Fibroblast of skin of left quadriceps (primary cell): ENCODE results near the gene RANBP3.

Source experiments
- DNase-seq, 2 experiments: peaks; one replicate each; pipeline ENCODE4 v3.0.0-alpha.2; 2013; ENCODE audit warnings: low read depth in 2 of 2

Gene RANBP3

DNA sequence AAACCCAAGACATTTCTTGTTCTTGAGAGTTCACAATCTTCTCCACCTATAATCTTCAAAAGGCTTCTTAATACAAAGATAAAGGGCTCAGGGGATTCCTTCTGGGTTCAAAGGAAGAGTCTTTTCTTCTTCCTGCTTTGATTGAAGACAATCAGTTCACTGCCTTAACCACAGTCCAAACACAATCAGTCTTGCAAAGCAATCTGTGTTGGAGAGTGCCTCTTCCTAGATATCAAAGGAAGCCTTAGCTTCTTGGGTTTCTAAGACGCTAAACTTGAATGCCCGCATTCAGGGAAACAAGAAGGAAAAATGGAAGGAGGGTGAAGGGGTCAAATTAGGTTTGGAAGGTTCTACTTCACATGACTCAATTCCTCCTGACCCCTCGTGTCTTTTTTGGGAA is 27.2 kb downstream of the RANBP3 start:
- DNase-seq, result no peak

DNA sequence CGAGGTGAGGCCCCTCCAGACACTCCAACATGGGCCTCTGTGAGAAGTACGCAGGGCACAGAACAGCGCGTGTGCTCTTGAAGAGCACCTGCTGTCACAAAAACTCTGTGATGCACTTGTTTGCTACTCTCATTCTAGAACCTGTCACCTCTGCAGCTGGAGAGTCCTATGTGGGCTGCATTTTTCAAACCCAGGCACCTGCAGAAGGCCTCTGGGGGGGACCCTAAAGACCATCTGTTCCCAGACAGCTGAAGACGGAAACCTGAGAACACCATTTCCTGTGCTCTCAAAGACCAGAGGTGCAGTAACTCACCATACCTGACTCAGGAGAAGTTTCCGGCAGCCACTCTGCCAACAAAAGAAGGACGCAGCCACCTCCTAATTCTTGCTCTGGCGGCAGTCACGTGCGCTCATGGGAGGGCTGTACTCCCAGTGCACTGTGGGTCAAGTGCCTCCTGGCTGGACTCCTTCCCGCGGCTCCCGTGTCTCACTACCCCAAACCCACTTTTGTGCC is 28.1 kb downstream of the RANBP3 start:
- DNase-seq, result no peak

DNA sequence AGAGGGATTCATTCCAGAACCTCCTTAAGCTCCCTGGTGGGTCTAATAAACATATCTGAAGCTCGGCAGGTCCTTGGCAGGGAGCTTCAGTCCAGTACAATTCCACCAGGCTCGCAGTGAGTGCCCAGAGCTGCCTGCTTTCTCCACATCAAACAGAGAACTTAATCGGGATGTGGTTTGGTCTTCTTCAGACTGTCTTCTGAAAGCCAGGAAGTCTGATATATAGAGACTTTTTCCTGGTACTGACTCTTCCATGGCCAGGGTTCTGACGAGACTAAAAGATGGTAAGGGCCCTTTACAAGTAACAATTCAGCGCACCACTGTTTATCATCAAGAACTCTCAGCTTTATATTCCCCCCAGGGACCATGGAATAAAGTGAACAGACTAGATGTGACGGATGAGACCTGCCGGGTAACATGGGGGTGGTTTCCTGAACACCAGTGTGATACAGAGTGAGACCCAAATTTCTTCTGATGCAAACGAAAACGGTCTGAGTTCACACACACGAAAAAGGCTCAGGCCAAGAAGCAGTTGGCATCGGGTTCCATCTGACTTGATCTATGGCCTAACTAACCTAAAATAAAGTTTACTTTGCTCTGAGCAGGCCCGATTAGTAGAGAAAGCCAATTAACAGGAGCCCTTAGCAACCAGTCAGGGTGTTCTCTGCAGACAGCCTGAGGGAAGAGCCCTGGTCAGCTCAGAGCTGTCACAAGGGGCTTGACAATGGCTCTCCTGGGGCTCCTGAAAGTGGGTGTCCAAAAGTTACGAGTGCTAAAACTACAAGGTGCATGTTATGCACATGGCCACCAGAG is 29.0 kb downstream of the RANBP3 start:
- no peak for DNase-seq

DNA sequence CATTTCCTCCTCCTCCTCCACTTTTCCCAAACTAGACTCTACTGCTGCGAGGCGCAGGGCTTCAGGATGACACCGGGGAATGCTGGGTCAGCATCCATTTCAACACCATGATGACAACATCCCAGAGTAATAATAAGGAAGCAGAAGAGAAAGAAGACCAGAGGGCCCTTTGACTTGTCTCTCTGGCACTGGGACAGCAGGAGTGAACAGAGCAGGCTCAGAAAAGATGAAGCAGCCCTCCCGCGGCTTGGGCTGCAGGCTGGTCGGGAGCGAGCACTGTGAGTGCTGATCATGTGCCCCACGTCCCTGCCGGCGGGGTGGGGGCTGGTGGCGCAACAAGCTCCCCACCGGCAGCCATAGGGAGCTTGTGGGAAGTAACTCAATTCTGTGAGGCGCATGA is 30.5 kb downstream of the RANBP3 start:
- DNase-seq, result no peak

DNA sequence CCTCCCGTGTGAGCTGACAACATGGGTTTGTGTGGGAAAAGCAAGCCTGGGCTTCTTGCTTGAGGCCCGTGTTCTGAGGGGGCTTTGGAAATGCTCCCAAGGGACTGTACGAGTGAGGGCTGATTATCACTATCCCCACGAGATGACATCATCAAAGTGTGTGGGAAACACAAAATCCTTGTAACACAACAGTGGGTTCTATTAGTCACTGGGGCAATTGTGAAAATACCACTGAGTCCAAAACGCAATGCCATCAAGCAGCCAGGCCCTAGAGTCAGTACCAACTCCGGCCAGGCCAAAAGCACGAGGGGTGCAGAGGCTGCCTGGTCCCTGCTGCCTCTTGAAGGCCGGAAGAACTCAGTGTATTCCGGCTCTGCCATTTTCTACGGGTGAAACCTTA is 34.3 kb downstream of the RANBP3 start:
- no peak for DNase-seq

DNA sequence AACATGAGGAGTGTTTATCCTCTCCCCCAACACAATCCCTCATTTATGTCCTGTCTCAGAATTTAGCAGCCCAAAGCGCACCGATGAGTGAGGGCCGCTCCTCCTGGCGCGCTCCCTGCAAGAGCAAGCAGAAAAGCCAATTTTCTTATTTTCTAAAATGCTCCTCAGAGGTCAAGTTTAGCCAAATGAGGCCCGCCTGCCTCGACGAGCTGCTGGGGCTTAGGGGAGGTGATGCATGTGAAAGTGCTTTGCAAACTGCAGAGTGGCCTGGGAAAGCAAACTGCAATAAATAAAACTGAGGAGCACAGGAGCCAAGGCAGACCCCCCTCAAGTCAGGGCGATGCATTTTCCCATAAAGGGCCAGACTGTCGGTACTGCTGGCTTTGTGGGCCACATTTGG is 34.9 kb downstream of the RANBP3 start:
- no peak for DNase-seq

DNA sequence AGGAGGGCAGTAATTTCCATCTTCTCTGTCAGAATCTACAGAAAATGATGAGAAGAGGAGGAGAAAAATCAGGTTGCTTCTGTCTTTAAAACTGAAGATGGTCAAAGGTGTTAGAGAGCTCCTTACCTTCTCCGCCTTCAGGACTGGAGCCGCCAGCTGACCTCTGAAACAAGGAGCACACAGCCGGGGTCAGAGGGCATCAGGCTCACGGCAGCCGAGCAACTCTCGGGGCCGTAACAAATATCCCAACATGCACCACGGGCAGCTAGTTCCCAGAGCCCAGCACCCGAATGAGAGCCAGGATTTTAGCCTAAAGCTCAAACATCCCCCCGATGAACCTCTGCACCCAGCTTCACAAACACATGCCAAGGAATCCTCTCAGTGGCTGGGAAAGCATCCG is 36.3 kb downstream of the RANBP3 start:
- no peak for DNase-seq

DNA sequence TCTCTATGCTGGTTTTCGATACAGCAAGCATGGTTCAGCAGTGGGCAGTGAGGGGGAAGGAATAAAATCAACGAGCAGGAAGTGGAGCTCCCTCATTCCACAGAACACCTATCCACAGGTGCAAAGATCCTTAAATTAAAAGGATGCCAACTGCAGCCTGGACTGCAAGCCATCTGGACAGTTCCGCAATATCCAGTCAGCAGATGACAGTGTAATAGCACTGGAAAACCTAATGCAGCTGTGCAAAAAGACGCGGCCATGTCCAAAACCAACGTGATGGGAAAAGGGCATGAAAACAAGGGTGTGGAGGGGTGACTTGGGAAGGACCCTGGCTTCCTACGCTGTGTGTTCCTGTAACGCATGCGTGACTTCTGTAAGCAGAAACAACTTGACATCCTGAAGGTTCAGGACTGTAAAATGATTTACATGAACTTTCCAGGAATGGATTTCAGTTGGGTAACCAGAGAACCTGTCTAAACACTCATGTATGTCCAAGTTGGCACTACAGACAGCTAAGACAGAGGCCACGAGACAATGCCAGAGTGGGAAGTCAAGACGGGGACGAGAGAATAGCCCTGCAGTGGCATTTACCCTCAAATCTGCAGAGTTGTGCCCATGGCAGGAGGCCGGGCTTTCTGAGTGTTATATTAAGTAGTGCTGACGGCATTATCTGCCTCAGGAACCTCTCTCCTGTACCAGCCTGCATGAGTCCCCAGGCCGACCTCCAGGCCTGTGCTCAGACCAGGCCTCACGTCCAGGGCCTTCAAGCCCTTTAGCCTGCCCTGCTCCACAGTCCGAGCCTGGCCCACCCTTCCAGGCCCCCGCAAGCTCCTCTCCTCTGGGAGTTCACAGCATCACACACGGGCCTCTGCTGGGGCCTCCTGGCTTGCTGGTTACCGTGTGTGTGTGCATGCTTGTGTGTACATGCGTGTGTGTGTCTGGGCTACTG is 37.4 kb downstream of the RANBP3 start:
- no peak for DNase-seq

DNA sequence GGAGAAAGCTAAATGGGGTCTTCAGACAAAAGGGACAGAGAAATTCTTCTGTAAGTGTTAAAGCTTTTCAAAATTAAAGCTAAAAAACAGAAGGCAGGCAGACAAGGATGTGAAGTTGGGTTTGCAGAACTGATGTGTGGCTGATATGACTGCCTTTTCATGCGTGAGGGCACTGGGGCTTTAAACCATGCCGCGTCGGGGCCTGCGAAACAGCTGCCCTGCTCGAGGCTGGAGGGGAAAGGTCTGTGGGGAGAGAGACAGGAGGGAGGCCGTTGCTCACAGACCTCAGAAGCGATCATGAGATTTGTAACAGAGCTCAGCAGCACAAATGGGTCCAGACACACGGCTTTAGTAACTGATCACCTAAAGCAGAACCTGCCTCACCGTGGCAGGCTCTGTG is 40.4 kb downstream of the RANBP3 start:
- DNase-seq, result no peak

DNA sequence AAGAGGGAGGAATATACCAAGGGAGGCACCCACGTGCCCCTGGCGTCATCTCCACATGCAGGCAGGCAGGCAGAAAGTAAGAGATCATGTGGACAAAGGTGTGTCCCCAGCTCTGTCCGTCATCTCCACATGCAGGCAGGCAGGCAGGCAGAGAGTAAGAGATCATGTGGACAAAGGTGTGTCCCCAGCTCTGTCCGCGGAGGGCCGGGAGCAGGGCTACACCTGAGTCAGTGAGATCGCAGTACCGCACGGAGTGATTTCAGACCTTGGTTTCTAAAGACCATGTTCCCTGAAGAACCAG is 41.7 kb downstream of the RANBP3 start:
- no peak for DNase-seq

DNA sequence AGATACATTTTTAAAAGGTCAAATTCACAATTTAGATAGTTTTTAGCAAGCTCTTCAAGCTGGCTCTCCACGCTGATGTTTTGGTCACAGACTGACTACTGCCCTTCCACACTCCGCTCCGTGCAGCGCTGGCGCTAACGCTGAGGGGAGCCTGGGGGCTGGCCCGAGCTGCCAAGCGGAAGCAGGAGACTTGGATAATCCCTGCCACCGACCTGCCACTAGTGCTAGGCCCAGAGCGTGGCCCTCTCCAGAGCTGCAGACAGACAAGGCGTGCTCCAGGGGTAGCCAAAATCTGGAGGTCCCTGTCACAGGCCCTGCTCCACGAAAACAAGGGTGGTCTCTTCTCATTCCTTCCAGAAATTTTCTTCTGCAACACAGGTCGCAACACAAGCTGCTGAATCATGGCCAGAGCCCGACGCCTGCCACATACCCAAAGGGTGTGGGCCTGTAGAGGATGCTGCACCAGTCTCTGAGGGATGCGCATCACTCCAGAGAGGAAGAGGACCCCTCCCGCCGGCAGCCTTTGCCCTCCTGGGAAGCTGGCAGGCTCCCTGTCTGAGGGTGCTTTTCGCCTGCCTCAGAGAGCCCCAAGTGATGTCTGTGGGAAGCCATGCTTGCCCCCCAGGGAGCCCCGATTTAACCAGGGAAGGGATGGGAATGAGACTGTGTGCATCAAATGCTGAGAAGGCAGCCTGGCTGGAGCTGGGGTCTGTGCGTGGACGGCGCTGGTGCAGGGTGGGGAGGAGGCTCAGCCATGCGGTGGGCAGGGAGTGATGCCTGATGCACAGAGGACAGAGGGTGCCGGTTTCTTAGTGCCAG is 42.3 kb downstream of the RANBP3 start:
- DNase-seq, result no peak

DNA sequence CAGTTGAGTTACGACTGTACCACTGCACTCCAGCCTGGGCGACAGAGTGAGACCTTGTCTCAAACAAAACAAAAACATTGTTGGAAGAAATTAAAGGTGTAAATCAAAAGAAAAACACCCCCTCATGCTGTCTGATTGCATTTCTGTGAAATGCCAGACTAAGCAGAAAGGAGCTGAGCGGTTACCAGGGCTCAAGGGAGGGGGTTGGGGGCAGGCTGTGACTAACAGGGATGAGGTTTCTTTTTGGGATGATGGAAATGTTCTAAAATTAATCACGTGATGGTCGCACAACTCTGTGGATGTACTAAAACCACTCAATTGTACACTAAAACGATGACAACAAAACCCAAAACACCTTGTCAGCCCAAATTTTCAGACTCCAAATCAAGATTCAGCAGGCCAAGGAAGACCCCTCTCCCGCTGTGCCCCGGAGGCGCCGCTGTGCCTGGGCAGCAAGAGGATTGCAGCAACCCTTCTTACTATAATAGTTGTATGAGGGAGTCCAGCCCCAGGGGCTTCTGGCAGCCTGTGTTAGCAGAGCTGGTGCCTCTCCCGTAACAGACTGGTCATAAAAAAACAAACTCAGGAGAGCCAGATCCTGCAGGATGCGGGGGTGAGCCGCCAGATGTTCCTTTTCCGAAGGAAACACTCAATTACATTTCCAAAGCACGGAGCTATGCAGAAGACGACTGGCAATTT is 43.0 kb downstream of the RANBP3 start:
- peak in 1 of 2 experiments; percentile 29 for DNase-seq

DNA sequence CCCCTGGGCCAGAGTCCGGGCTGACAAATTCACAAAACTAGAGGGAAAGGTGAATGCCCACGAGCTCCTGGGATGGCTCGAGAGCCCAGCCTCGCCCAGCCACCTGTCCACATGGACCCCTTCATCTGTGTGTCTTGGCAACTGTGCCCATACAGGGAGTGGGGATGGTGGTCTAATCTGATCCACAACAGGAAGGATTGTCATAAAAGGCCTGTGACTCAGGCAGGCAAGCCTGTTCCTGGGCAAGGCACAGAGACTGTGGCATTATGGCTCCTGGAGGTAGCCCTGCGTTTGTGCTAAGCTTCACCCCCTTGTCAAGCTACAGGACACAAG is 43.9 kb downstream of the RANBP3 start:
- no peak for DNase-seq

DNA sequence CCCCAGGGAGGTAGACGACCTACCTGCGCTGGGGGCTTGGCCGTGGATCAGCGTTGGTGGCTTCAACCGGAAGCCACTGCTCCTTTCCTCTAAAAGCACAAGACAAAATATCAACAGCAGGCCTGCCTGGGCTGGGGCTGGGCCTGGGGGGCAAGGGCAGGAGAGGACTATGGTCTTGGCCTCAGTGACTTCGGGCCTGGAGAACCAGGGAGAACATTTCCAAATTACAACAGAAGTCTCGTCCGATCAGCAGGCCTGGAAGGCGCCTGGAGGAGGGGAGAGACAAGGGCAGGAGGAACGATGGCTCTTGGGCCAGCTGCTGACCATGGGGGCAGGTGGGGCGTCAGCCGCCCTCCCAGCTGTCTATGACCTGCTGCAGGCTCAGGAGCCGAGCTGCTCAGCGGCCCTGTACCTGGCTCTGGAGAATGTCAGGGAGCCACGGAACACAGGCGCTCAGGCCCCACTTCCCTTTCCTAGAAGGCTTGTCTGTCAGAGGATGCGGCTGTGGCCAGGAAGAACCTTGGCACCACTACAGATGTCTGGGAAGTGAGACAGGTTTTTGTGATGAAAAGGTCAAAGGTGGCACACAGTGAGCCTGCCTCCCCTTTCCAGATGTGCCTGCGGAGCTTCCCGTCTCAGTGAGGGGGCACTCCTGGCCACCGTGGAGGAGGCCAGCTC is 44.4 kb downstream of the RANBP3 start:
- DNase-seq, result no peak

DNA sequence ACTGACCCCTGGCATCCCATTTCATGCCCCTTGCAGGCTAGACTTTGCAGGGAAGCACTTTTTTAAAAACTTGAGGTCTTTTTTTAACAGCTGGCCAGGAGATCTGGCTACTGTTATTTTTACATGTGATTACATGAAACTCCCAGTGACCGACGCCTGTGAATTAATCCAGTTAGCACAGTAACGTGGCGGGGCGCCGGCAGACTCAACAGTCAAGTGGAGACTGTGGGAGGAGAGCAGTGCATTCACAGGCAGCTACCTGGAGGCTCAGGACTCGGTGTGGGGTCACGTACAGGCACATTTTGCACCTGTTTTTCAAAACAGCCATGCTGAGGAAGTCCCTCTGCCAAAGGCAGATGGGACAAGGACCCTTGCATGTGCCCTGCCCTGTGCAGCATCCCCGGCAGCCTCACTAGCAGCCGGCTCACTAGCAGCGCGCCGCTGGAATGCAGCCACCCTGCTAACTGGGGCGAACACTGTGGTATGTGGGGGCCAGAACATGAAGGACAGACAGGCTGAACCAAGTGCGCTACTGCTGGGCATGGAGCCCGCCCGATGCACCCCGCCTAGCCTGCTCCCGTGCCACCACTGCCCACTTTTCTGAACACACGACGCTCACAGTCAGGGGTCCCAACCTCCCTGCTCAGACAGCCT is 45.2 kb downstream of the RANBP3 start:
- no peak for DNase-seq

DNA sequence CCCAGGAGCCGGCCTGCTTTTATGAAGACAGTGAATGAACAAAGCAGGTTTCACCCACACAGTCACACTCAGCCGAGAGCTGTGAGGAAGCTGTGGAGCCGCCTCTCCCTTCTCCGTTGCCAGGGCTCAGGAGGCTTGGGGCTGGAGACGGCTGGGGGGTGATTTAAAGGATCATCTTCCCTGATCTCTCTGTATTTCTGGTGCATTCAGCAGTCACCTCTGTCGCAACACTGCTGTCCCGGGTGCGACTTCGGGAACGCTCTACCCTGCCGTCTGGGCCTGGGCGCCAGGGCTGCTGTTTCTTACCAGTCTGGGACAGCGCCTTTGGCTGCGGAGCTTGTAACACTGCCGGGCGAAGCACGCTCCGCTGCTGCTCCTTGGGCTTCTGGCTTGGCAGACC is 45.8 kb downstream of the RANBP3 start:
- no peak for DNase-seq

DNA sequence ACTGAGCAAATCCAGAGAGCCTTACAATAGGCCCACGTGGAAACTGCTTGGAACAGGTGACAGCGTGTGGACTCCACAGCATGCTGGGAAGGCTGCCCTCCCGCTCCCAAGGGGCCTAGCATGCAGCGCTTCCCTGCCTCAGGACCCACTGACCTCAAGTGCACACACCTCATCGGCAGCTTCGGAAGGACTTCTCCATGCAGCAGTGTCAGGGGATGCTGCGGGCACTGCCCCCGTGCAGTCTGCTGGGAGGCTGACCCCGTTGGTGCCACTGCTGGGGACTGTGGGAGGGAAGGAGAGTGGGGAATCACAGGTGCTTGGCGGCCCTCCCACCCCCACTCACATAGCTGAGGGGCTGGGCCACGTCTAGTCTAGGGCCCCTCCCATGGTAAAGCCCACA is 46.7 kb downstream of the RANBP3 start:
- no peak for DNase-seq

DNA sequence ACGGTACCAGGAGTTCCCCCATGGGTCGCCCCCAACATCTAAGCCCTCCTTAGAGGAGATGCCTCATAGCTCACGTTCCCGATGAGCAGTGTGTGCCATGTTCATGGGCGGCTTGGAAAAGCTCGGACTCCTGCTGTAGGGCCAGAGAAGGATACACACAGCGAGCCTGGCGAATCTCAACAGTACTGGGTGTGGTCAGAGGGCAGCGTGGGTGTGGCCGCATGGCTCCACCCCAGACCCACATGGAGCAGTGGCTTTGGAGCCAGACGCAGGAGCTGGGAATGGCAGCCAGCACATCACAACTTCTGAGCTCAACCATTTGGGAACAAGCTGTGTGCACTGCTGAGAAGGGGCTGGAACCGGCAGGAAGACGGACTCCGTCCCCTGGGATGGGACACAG is 48.3 kb downstream of the RANBP3 start:
- no peak for DNase-seq

DNA sequence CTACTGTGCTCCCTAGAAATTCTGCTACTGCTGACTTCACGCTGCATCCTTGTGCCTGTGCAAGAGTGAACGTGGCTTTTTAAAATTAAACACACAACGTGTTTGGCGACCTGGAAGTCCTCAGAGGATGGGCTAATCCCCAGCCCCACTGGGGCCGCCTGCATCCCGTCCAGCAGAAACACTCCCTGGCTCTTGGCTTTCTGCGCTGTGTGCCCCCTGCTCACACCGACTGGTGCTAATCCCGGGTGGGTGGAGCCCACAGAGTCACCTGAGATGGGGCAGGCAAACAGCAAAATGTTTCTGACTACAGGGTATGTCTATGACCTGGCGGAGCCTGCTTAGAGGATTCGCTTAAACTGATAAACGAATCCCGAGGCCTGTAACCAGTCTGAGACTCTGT is 48.8 kb downstream of the RANBP3 start:
- DNase-seq, result no peak

DNA sequence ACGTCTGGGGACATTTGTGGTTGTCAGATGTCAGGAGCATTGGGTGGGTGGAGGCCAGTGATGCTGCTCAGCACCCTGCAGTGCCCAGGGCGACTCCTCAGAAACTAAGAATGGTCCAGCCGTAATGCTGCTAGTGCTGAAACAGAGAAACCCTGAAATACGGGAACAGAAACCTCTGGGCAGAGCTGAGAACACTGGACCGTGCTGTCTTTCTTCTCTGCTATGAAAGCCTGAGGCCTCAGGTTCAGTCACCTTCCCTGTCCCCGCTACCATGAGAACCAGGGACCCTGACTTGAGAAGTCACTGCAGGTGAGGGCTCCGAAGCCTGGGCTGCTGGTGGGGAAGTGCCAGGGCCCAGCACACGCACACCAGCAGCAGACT is 50.5 kb downstream of the RANBP3 start:
- no peak for DNase-seq
